Esophagus muscularis mucosa (tissue), 3 donors: ENCODE measurements around the gene CTSF.

Source experiments
- CTCF ChIP-seq, 3 experiments: fragments of 200-600 bp in 2 of 3; fragments of 450-650 bp in 1 of 3; sonication (generic) in 2 of 3; IDR thresholded peaks; one replicate each; pipeline ENCODE4 v1.5.1; 2017 to 2019; ENCODE audit warnings: antibody characterized with exemption in 3 of 3, mild to moderate bottlenecking in 2 of 3, moderate library complexity in 1 of 3
- POLR2A ChIP-seq: fragments of 450-650 bp; IDR thresholded peaks from one replicate; pipeline ENCODE4 v1.6.1; 2017; ENCODE audit warnings: antibody characterized with exemption, moderate library complexity, mild to moderate bottlenecking, low read depth
- POLR2AphosphoS5 ChIP-seq, 2 donors: sonication (generic); formaldehyde crosslinking; IDR thresholded peaks; one replicate each; pipeline ENCODE4 v1.6.1; 2017; ENCODE audit warnings: antibody characterized with exemption in 2 of 2

- TF ChIP-seq CTCF (IDR thresholded peaks at IDR 0.05) (no peak), POLR2A (no peak), POLR2AphosphoS5 (IDR thresholded peaks at IDR 0.05) (no peak)
These were observed 20.4 kb downstream of the CTSF start for GRCh38 chr11:66548041-66548440.
